IPS-20b (cell line): ENCODE results near the gene ATP10A.

ENCODE experiments used
- H3K27ac ChIP-seq: one replicate; pipeline ENCODE4 v1.5.1; 2013; ENCODE audit warnings: low read length
- H3K27me3 ChIP-seq: 2 replicates; pipeline ENCODE4 v1.6.1; 2013; ENCODE audit warnings: mild to moderate bottlenecking, low read length, inconsistent platforms; ENCODE audit not compliant: insufficient read depth
- H3K36me3 ChIP-seq: 2 replicates; pipeline ENCODE4 v1.6.1; 2013; ENCODE audit warnings: low read depth, mild to moderate bottlenecking, inconsistent platforms, low read length, moderate library complexity; ENCODE audit not compliant: insufficient read depth
- H3K4me1 ChIP-seq: 2 replicates; pipeline ENCODE4 v1.6.1; 2013; ENCODE audit warnings: mild to moderate bottlenecking, control low read depth, inconsistent platforms, low read length, moderate library complexity; ENCODE audit not compliant: insufficient read depth
- H3K4me3 ChIP-seq: 2 replicates; pipeline ENCODE4 v1.5.1; 2013; ENCODE audit warnings: mild to moderate bottlenecking, low read length, inconsistent platforms
- H3K9ac ChIP-seq: 2 replicates; pipeline ENCODE4 v1.6.1; 2013; ENCODE audit warnings: low read depth, mild to moderate bottlenecking, inconsistent platforms, low read length, moderate library complexity
- H3K9me3 ChIP-seq: 2 replicates; pipeline ENCODE4 v1.6.1; 2013; ENCODE audit warnings: mild to moderate bottlenecking, low read depth, low read length, inconsistent platforms; ENCODE audit not compliant: insufficient read depth

The ATP10A gene

GRCh38 chr15:25850154-25851111 lies 12.7 kb downstream of the ATP10A start:
- Histone ChIP-seq H3K9me3 (no peaks in the 10 kb centered on the region), H3K9ac (peak overlapping the region; percentile 60; the same call in 1 of the 2 replicates), H3K4me3 (peak overlapping the region; percentile 67), H3K4me1 (peaks cover 28% of the 10 kb centered on the region), H3K36me3 (no peaks in the 10 kb centered on the region), H3K27me3 (peaks cover 4% of the 10 kb centered on the region; the same call in 1 of the 2 replicates), H3K27ac (no peak overlapping the region)

- Histone ChIP-seq H3K27ac (no peak overlapping the region), H3K9ac (no peak overlapping the region), H3K36me3 (no peaks in the 10 kb centered on the region), H3K9me3 (no peaks in the 10 kb centered on the region), H3K27me3 (peaks cover 4% of the 10 kb centered on the region; the same call in 1 of the 2 replicates), H3K4me1 (peaks cover 28% of the 10 kb centered on the region), H3K4me3 (0 out of 2 replicates have a peak overlapping the region, but pooled peaks have one; percentile 67)
These were observed 13.8 kb downstream of the ATP10A start for GRCh38 chr15:25849157-25849921.

GRCh38 chr15:25848784-25849156 lies 14.4 kb downstream of the ATP10A start:
- H3K36me3 ChIP-seq: no peaks in the 10 kb centered on the region
- no peaks in the 10 kb centered on the region for H3K9me3 ChIP-seq
- no peak overlapping the region for H3K27ac ChIP-seq
- peaks cover 28% of the 10 kb centered on the region for H3K4me1 ChIP-seq
- no peak overlapping the region for H3K9ac ChIP-seq
- H3K27me3 ChIP-seq: peaks cover 4% of the 10 kb centered on the region; the same call in 1 of the 2 replicates
- 0 out of 2 replicates have a peak overlapping the region, but pooled peaks have one; percentile 2 for H3K4me3 ChIP-seq

GRCh38 chr15:25848325-25848724 lies 14.8 kb downstream of the ATP10A start:
- H3K27ac ChIP-seq: no peak overlapping the region
- H3K4me1 ChIP-seq: peaks cover 28% of the 10 kb centered on the region
- H3K36me3 ChIP-seq: no peaks in the 10 kb centered on the region
- H3K27me3 ChIP-seq: peaks cover 4% of the 10 kb centered on the region; the same call in 1 of the 2 replicates
- no peak overlapping the region for H3K4me3 ChIP-seq
- no peaks in the 10 kb centered on the region for H3K9me3 ChIP-seq
- no peak overlapping the region for H3K9ac ChIP-seq

- Histone ChIP-seq H3K27me3 (peaks cover 4% of the 10 kb centered on the region; the same call in 1 of the 2 replicates), H3K9me3 (no peaks in the 10 kb centered on the region), H3K36me3 (no peaks in the 10 kb centered on the region), H3K27ac (no peak overlapping the region), H3K4me1 (peaks cover 18% of the 10 kb centered on the region), H3K4me3 (no peak overlapping the region), H3K9ac (no peak overlapping the region)
These were observed 16.1 kb downstream of the ATP10A start for GRCh38 chr15:25847051-25847450.

- H3K36me3 ChIP-seq: no peaks in the 10 kb centered on the region
These were observed 16.8 kb downstream of the ATP10A start for GRCh38 chr15:25846377-25846776.

GRCh38 chr15:25844981-25845680 lies 18.0 kb downstream of the ATP10A start:
- H3K27me3 ChIP-seq: peaks cover 3% of the 10 kb centered on the region; the same call in 1 of the 2 replicates
- H3K27ac ChIP-seq: no peak overlapping the region
- no peak overlapping the region for H3K4me3 ChIP-seq
- peaks cover 16% of the 10 kb centered on the region; the same call in 1 of the 2 replicates for H3K4me1 ChIP-seq
- no peaks in the 10 kb centered on the region for H3K36me3 ChIP-seq
- H3K9ac ChIP-seq: no peak overlapping the region
- H3K9me3 ChIP-seq: no peaks in the 10 kb centered on the region

More at GRCh38 chr15:25846377-25846776, 16.8 kb downstream of the ATP10A start:
- H3K27me3 ChIP-seq: peaks cover 4% of the 10 kb centered on the region; the same call in 1 of the 2 replicates
- no peaks in the 10 kb centered on the region for H3K9me3 ChIP-seq
- no peak overlapping the region for H3K9ac ChIP-seq
- no peak overlapping the region for H3K4me3 ChIP-seq
- peaks cover 17% of the 10 kb centered on the region; the same call in 1 of the 2 replicates for H3K4me1 ChIP-seq
- no peak overlapping the region for H3K27ac ChIP-seq

GRCh38 chr15:25844542-25844941 lies 18.6 kb downstream of the ATP10A start:
- H3K9me3 ChIP-seq: no peaks in the 10 kb centered on the region
- peaks cover 10% of the 10 kb centered on the region; the same call in 1 of the 2 replicates for H3K4me1 ChIP-seq
- no peak overlapping the region for H3K27ac ChIP-seq
- H3K27me3 ChIP-seq: no peaks in the 10 kb centered on the region
- no peak overlapping the region for H3K9ac ChIP-seq
- H3K4me3 ChIP-seq: no peak overlapping the region
- H3K36me3 ChIP-seq: no peaks in the 10 kb centered on the region

GRCh38 chr15:25844076-25844475 lies 19.1 kb downstream of the ATP10A start:
- H3K4me3 ChIP-seq: no peak overlapping the region
- H3K36me3 ChIP-seq: no peaks in the 10 kb centered on the region
- no peaks in the 10 kb centered on the region for H3K9me3 ChIP-seq
- H3K27me3 ChIP-seq: no peaks in the 10 kb centered on the region
- H3K9ac ChIP-seq: no peak overlapping the region
- peaks cover 7% of the 10 kb centered on the region; the same call in 1 of the 2 replicates for H3K4me1 ChIP-seq
- no peak overlapping the region for H3K27ac ChIP-seq

GRCh38 chr15:25839638-25840156 lies 23.4 kb downstream of the ATP10A start:
- Histone ChIP-seq H3K27me3 (no peaks in the 10 kb centered on the region), H3K27ac (no peak overlapping the region), H3K36me3 (no peaks in the 10 kb centered on the region), H3K9ac (no peak overlapping the region), H3K4me3 (no peak overlapping the region), H3K4me1 (no peaks in the 10 kb centered on the region), H3K9me3 (no peaks in the 10 kb centered on the region)

- Histone ChIP-seq H3K27me3 (no peaks in the 10 kb centered on the region), H3K27ac (no peak overlapping the region), H3K4me1 (no peaks in the 10 kb centered on the region), H3K9me3 (no peaks in the 10 kb centered on the region), H3K4me3 (no peak overlapping the region), H3K9ac (no peak overlapping the region), H3K36me3 (no peaks in the 10 kb centered on the region)
These were observed 24.3 kb downstream of the ATP10A start for GRCh38 chr15:25838871-25839195.
